Rectal smooth muscle tissue (tissue), 1 donor: ENCODE data around the gene NEAT1.

Experiments used
- H3K27ac ChIP-seq: one replicate; pipeline ENCODE4 v1.7.0; 2013; ENCODE audit warnings: low read depth, low read length, inconsistent platforms
- H3K27me3 ChIP-seq: one replicate; pipeline ENCODE4 v1.7.0; 2013; ENCODE audit warnings: low read length; ENCODE audit not compliant: control insufficient read depth, insufficient read depth
- H3K36me3 ChIP-seq: one replicate; pipeline ENCODE4 v1.7.0; 2013; ENCODE audit warnings: low read length; ENCODE audit not compliant: control insufficient read depth, insufficient read depth
- H3K4me1 ChIP-seq: one replicate; pipeline ENCODE4 v1.7.0; 2013; ENCODE audit warnings: low read length; ENCODE audit not compliant: control insufficient read depth, insufficient read depth
- H3K4me3 ChIP-seq: one replicate; pipeline ENCODE4 v1.7.0; 2013; ENCODE audit warnings: low read length
- H3K9ac ChIP-seq: one replicate; pipeline ENCODE4 v1.7.0; 2013; ENCODE audit warnings: low read length

The NEAT1 gene

GRCh38 chr11:65416841-65417701, 5.5 kb upstream of the NEAT1 start:
- peak overlapping the region; percentile 64 for H3K4me3 ChIP-seq
- H3K4me1 ChIP-seq = peaks cover 54% of the 10 kb centered on the region
- H3K9ac ChIP-seq = peak overlapping the region; percentile 74
- H3K27me3 ChIP-seq = no peaks in the 10 kb centered on the region
- peak overlapping the region; percentile 100 for H3K27ac ChIP-seq
- peaks cover 2% of the 10 kb centered on the region for H3K36me3 ChIP-seq

- H3K27me3 ChIP-seq = no peaks in the 10 kb centered on the region
- peaks cover 3% of the 10 kb centered on the region for H3K36me3 ChIP-seq
- H3K27ac ChIP-seq = peak overlapping the region; percentile 100
- H3K4me3 ChIP-seq = peak overlapping the region; percentile 64
- peak overlapping the region; percentile 85 for H3K9ac ChIP-seq
- H3K4me1 ChIP-seq = peaks cover 54% of the 10 kb centered on the region
Observed at GRCh38 chr11:65417702-65418430, 4.7 kb upstream of the NEAT1 start.

- Histone ChIP-seq H3K4me3 (peak overlapping the region; percentile 55), H3K9ac (peak overlapping the region; percentile 85), H3K4me1 (peaks cover 54% of the 10 kb centered on the region), H3K27me3 (no peaks in the 10 kb centered on the region), H3K27ac (peak overlapping the region; percentile 100), H3K36me3 (peaks cover 8% of the 10 kb centered on the region)
Observed at GRCh38 chr11:65418431-65418680, 4.2 kb upstream of the NEAT1 start.

GRCh38 chr11:65418681-65419459, 3.7 kb upstream of the NEAT1 start:
- Histone ChIP-seq H3K27me3 (no peaks in the 10 kb centered on the region), H3K27ac (peak overlapping the region; percentile 100), H3K4me3 (peak overlapping the region; percentile 55), H3K9ac (peak overlapping the region; percentile 85), H3K4me1 (peaks cover 54% of the 10 kb centered on the region), H3K36me3 (peaks cover 12% of the 10 kb centered on the region)

GRCh38 chr11:65419460-65419771, 3.2 kb upstream of the NEAT1 start:
- peaks cover 54% of the 10 kb centered on the region for H3K4me1 ChIP-seq
- peak overlapping the region; percentile 55 for H3K4me3 ChIP-seq
- H3K27me3 ChIP-seq = no peaks in the 10 kb centered on the region
- peak overlapping the region; percentile 60 for H3K9ac ChIP-seq
- peaks cover 17% of the 10 kb centered on the region for H3K36me3 ChIP-seq
- peak overlapping the region; percentile 100 for H3K27ac ChIP-seq

- H3K4me3 ChIP-seq = peak overlapping the region; percentile 75
- peaks cover 54% of the 10 kb centered on the region for H3K4me1 ChIP-seq
- H3K27me3 ChIP-seq = no peaks in the 10 kb centered on the region
- H3K27ac ChIP-seq = peak overlapping the region; percentile 100
- H3K36me3 ChIP-seq = peaks cover 22% of the 10 kb centered on the region
- H3K9ac ChIP-seq = peak overlapping the region; percentile 78
Observed at GRCh38 chr11:65419772-65420481, 2.7 kb upstream of the NEAT1 start.

- Histone ChIP-seq H3K27ac (peak overlapping the region; percentile 100), H3K27me3 (no peaks in the 10 kb centered on the region), H3K4me1 (peaks cover 54% of the 10 kb centered on the region), H3K4me3 (peak overlapping the region; percentile 75), H3K36me3 (peaks cover 24% of the 10 kb centered on the region), H3K9ac (peak overlapping the region; percentile 80)
Observed at GRCh38 chr11:65420506-65420905, 2.1 kb upstream of the NEAT1 start.

- Histone ChIP-seq H3K36me3 (peaks cover 26% of the 10 kb centered on the region), H3K4me1 (peaks cover 50% of the 10 kb centered on the region), H3K4me3 (peak overlapping the region; percentile 75), H3K27me3 (no peaks in the 10 kb centered on the region), H3K27ac (peak overlapping the region; percentile 100), H3K9ac (peak overlapping the region; percentile 96)
Observed at GRCh38 chr11:65420979-65421793, 1.4 kb upstream of the NEAT1 start.

GRCh38 chr11:65421794-65422632, 585 bp upstream of the NEAT1 start:
- peaks cover 45% of the 10 kb centered on the region for H3K4me1 ChIP-seq
- no peaks in the 10 kb centered on the region for H3K27me3 ChIP-seq
- peak overlapping the region; percentile 100 for H3K9ac ChIP-seq
- peaks cover 31% of the 10 kb centered on the region for H3K36me3 ChIP-seq
- H3K4me3 ChIP-seq = peak overlapping the region; percentile 99
- H3K27ac ChIP-seq = peak overlapping the region; percentile 100

GRCh38 chr11:65423516-65424204, 1.1 kb downstream of the NEAT1 start:
- Histone ChIP-seq H3K4me3 (peak overlapping the region; percentile 99), H3K9ac (peak overlapping the region; percentile 100), H3K4me1 (peaks cover 44% of the 10 kb centered on the region)

More at GRCh38 chr11:65423516-65424204, 1.1 kb downstream of the NEAT1 start:
- H3K27ac ChIP-seq = peak overlapping the region; percentile 100
- no peaks in the 10 kb centered on the region for H3K27me3 ChIP-seq
- H3K36me3 ChIP-seq = peaks cover 38% of the 10 kb centered on the region
